ENCODE measurements around the gene CAPN5. TPM values are rescaled to one million over a fixed set of nuclear protein-coding genes. Genes with fewer than 3 reads are reported as not detected.

CAPN5 gene
- total and polyA plus RNA-seq, 2 of the 13 experiments (the other 11 are each of a cell fraction or from before 2014, with no cell fraction given), result 0.27 to 1.2 TPM

DNA sequence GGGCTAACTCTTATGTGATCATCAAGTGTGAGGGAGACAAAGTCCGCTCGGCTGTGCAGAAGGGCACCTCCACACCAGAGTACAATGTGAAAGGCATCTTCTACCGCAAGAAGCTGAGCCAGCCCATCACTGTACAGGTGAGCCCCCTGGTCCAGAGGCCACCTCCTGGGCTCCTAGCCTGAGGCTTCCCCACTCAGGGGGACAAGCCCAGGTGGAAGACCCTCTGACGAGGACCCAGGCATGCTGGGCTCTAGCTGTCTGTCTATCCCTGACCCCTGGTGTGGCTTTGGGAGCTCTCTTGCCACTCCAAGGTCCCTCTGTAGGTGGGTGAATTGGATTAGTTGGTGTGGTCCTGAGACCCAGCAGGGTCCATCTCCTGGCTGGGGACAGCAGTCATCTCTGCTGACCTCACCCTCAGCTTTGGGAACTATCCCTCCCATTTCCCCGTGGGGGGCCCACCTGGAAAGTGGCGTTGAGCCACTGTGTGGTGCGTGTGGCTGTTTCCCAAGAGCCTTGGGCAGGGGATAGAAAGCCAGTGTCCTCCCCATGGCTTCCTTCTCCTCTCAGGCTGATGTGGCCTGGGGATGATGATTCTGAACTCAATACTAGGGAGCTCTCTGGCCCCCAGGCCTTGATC is 55.9 kb downstream of the CAPN5 start:
- Histone ChIP-seq H3K27me3 (ENCODE audit: control insufficient read depth in 1 of 2, insufficient read depth in 2 of 2, low read length in 2 of 2) (peaks cover 3 to 13% of the 10 kb centered on the region in 2 experiments; a peak in 2 of 5 replicates), H3K9ac (ENCODE audit: insufficient read depth, low read depth, low read length) (no peak overlapping the region), H3K4me1 (ENCODE audit: insufficient read depth, low read length) (peaks cover 14% of the 10 kb centered on the region), H2AFZ (ENCODE audit: low read length) (no peak overlapping the region), H3K27ac (ENCODE audit: extremely low read length, insufficient read depth, low read length) (no peak overlapping the region), H3K79me2 (ENCODE audit: insufficient read depth, low read length) (no peaks in the 10 kb centered on the region), H3K4me2 (ENCODE audit: low read depth, low read length) (no peak overlapping the region), H4K20me1 (ENCODE audit: insufficient read depth, low read length) (no peaks in the 10 kb centered on the region), H3K4me3 (replicated peaks in 1 of 3; ENCODE audit: insufficient read depth in 1 of 3, low read depth in 2 of 3, low read length in 3 of 3) (no peak overlapping the region), H3K9me3 (ENCODE audit: low read length) (no peaks in the 10 kb centered on the region), H3K36me3 (replicated peaks in 1 of 2; ENCODE audit: control insufficient read depth in 1 of 2, insufficient read depth in 2 of 2, low read length in 2 of 2) (no peaks in the 10 kb centered on the region)
- ChIA-PET CTCF (ENCODE audit: low intra/inter-chr PET ratio, low total read pairs) (no interaction called here), POLR2A (no interaction called here)
- in situ Hi-C loops (cut with HindIII; ENCODE audit: extremely low pct_ligation_motif_present, low pct_unique_long_range_greater_than_20kb), result no loop called here
- DNase-seq (ENCODE audit: low spot score), result no peak
- TF ChIP-seq, protein P1, sequence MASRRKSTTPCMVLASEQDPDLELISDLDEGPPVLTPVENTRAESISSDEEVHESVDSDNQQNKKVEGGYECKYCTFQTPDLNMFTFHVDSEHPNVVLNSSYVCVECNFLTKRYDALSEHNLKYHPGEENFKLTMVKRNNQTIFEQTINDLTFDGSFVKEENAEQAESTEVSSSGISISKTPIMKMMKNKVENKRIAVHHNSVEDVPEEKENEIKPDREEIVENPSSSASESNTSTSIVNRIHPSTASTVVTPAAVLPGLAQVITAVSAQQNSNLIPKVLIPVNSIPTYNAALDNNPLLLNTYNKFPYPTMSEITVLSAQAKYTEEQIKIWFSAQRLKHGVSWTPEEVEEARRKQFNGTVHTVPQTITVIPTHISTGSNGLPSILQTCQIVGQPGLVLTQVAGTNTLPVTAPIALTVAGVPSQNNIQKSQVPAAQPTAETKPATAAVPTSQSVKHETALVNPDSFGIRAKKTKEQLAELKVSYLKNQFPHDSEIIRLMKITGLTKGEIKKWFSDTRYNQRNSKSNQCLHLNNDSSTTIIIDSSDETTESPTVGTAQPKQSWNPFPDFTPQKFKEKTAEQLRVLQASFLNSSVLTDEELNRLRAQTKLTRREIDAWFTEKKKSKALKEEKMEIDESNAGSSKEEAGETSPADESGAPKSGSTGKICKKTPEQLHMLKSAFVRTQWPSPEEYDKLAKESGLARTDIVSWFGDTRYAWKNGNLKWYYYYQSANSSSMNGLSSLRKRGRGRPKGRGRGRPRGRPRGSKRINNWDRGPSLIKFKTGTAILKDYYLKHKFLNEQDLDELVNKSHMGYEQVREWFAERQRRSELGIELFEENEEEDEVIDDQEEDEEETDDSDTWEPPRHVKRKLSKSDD (CRISPR knock-in tag; IDR thresholded peaks at IDR 0.05; ENCODE audit: low read depth), result no peak
- TF ChIP-seq, protein P2, sequence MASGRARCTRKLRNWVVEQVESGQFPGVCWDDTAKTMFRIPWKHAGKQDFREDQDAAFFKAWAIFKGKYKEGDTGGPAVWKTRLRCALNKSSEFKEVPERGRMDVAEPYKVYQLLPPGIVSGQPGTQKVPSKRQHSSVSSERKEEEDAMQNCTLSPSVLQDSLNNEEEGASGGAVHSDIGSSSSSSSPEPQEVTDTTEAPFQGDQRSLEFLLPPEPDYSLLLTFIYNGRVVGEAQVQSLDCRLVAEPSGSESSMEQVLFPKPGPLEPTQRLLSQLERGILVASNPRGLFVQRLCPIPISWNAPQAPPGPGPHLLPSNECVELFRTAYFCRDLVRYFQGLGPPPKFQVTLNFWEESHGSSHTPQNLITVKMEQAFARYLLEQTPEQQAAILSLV (CRISPR knock-in tag; IDR thresholded peaks at IDR 0.05; ENCODE audit: borderline replicate concordance), result no peak
- TF ChIP-seq FOXO1 (CRISPR knock-in tag; IDR thresholded peaks at IDR 0.05), result no peak
- TF ChIP-seq ZNF605 (CRISPR knock-in tag; IDR thresholded peaks at IDR 0.05), result no peak
- intact Hi-C loops (cut with micrococcal nuclease; ENCODE audit: unreplicated experiment), result no loop called here
- BruUV-seq (replicated peaks), result no TSS peak
- ATAC-seq, result no peak
- no peak for FAIRE-seq
- 54% methylated on average over 6 of the region's 7 CpGs for WGBS (ENCODE audit: low lambda C conversion rate)

Measured in HepG2 (cell line).